ENCODE measurements around the gene GRIPAP1.

- TF ChIP-seq POLR2AphosphoS5 (IDR thresholded peaks at IDR 0.05; ENCODE audit: low read depth, low read length), result no peak
- TF ChIP-seq CTCF (IDR thresholded peaks at IDR 0.05), result no peak
Observed at GRCh38 chrX:48939524-48940228, 62.4 kb downstream of the GRIPAP1 start.
